Esophagus muscularis mucosa (tissue), 4 donors: ENCODE measurements around the gene BLCAP. TPM values are rescaled to one million over a fixed set of nuclear protein-coding genes. Genes with fewer than 3 reads are reported as not detected.
"Not testable (repeated sequence)": the region's sequence is repeated elsewhere in the genome, so short reads cannot be mapped to it uniquely, and the experiment has no call there.

Experiments
- DNase-seq: peaks from one replicate; pipeline ENCODE4 v3.0.0-alpha.2; 2017; ENCODE audit errors: extremely low spot score
- H3K27ac ChIP-seq, 4 donors: fragments of 200-600 bp; sonication (generic); replicated peaks in 1 of 4; 1 replicate in 3 of 4; 2 replicates in 1 of 4; pipeline ENCODE4 v1.5.1; 2016 to 2019; ENCODE audit warnings: mild to moderate bottlenecking in 1 of 4
- H3K27me3 ChIP-seq, 4 donors: fragments of 200-600 bp; sonication (generic); one replicate each; pipeline versions ENCODE4 v1.5.1 to v1.6.0; 2016 to 2019
- H3K36me3 ChIP-seq, 4 donors: fragments of 200-600 bp; sonication (generic); one replicate each; pipeline ENCODE4 v1.5.1; 2016 to 2019
- H3K4me1 ChIP-seq, 4 donors: fragments of 200-600 bp; sonication (generic); one replicate each; pipeline ENCODE4 v1.5.1; 2016 to 2019
- H3K4me3 ChIP-seq, 4 donors: fragments of 200-600 bp; sonication (generic); 1 replicate in 2 of 4; 2 replicates in 2 of 4; pipeline ENCODE4 v1.5.1; 2016 to 2019; ENCODE audit warnings: mild to moderate bottlenecking in 4 of 4, moderate library complexity in 1 of 4
- H3K9me3 ChIP-seq, 4 donors: fragments of 200-600 bp; sonication (generic); 1 replicate in 3 of 4; 2 replicates in 1 of 4; pipeline ENCODE4 v1.5.1; 2016 to 2019
- CTCF ChIP-seq, 3 experiments: fragments of 200-600 bp in 2 of 3; fragments of 450-650 bp in 1 of 3; sonication (generic) in 2 of 3; IDR thresholded peaks; one replicate each; pipeline ENCODE4 v1.5.1; 2017 to 2019; ENCODE audit warnings: antibody characterized with exemption in 3 of 3, mild to moderate bottlenecking in 2 of 3, moderate library complexity in 1 of 3
- EP300 ChIP-seq: sonication (generic); formaldehyde crosslinking; IDR thresholded peaks from one replicate; pipeline ENCODE4 v1.6.1; 2017; ENCODE audit warnings: antibody characterized with exemption
- POLR2A ChIP-seq: fragments of 450-650 bp; IDR thresholded peaks from one replicate; pipeline ENCODE4 v1.6.1; 2017; ENCODE audit warnings: antibody characterized with exemption, moderate library complexity, mild to moderate bottlenecking, low read depth
- POLR2AphosphoS5 ChIP-seq, 2 donors: sonication (generic); formaldehyde crosslinking; IDR thresholded peaks; one replicate each; pipeline ENCODE4 v1.6.1; 2017; ENCODE audit warnings: antibody characterized with exemption in 2 of 2
- WGBS: methylation state at CpG from one replicate; pipeline ENCODE4 v1.1.5; 2018; 5-methylcytosine and 5-hydroxymethylcytosine counted together
- intact Hi-C: fragments of 100-400 bp; cut with DNase I; formaldehyde crosslinking; loops from one replicate; pipeline ENCODE4 v1.15.1; 2023
- total RNA-seq, 4 donors: library from RNA; depleted of rRNA; stranded (reverse); fragments of >200 nt; gene quantifications; one replicate each; pipeline versions ENCODE4 v1.1.0 to v1.2.1, GENCODE V29; 2016

Gene BLCAP
- total RNA-seq, 4 donors from 2014 or later, result 41.9 to 59.6 (median 50.9) TPM

- WGBS, result 80% methylated on average over 7 of the region's 7 CpGs
- Histone ChIP-seq H3K36me3 (no peaks in the 10 kb centered on the region), H3K27me3 (no peaks in the 10 kb centered on the region), H3K4me3 (no peak overlapping the region), H3K4me1 (no peaks in the 10 kb centered on the region), H3K27ac (no peak overlapping the region), H3K9me3 (no peaks in the 10 kb centered on the region)
- no peak for TF ChIP-seq POLR2AphosphoS5 (IDR thresholded peaks at IDR 0.05)
- TF ChIP-seq EP300, result no peak
- TF ChIP-seq POLR2A, result no peak
- no peak for TF ChIP-seq CTCF (IDR thresholded peaks at IDR 0.05)
- DNase-seq, result no peak
- intact Hi-C loops, result no loop called here
Observed at GRCh38 chr20:37471741-37472235, 55.9 kb downstream of the BLCAP start.

GRCh38 chr20:37470190-37470589 is 57.5 kb downstream of the BLCAP start:
- intact Hi-C loops, H3K36me3 ChIP-seq, H3K4me3 ChIP-seq, DNase-seq, H3K27ac ChIP-seq, H3K27me3 ChIP-seq, H3K9me3 ChIP-seq, H3K4me1 ChIP-seq: not testable (repeated sequence)
- WGBS, result 90% methylated on average over 8 of the region's 8 CpGs

- DNase-seq, result no peak
- no peaks in the 10 kb centered on the region for H3K9me3 ChIP-seq
- H3K27me3 ChIP-seq, result no peaks in the 10 kb centered on the region
- H3K27ac ChIP-seq, result no peak overlapping the region
- no peaks in the 10 kb centered on the region for H3K36me3 ChIP-seq
- H3K4me3 ChIP-seq, result no peak overlapping the region
- TF ChIP-seq POLR2A, result no peak
- no peak for TF ChIP-seq POLR2AphosphoS5 (IDR thresholded peaks at IDR 0.05)
- no peak for TF ChIP-seq CTCF (IDR thresholded peaks at IDR 0.05)
- TF ChIP-seq EP300, result no peak
- intact Hi-C loops, result no loop called here
- no peaks in the 10 kb centered on the region for H3K4me1 ChIP-seq
- WGBS, result 83% methylated on average over 7 of the region's 7 CpGs
Observed at GRCh38 chr20:37469531-37469930, 58.1 kb downstream of the BLCAP start.

- no peaks in the 10 kb centered on the region for H3K27me3 ChIP-seq
- DNase-seq, result no peak
- H3K4me1 ChIP-seq, result no peaks in the 10 kb centered on the region
- intact Hi-C loops, result no loop called here
- no peaks in the 10 kb centered on the region for H3K36me3 ChIP-seq
- no peak overlapping the region for H3K27ac ChIP-seq
- 80% methylated on average over 4 of the region's 4 CpGs for WGBS
- no peak for TF ChIP-seq POLR2AphosphoS5 (IDR thresholded peaks at IDR 0.05)
- TF ChIP-seq EP300, result no peak
- no peak for TF ChIP-seq POLR2A
- no peak for TF ChIP-seq CTCF (IDR thresholded peaks at IDR 0.05)
- no peaks in the 10 kb centered on the region for H3K9me3 ChIP-seq
- no peak overlapping the region for H3K4me3 ChIP-seq
Observed at GRCh38 chr20:37468886-37469285, 58.8 kb downstream of the BLCAP start.

Other genes with a start within 250 kb of the BLCAP start
- gene MANBAL, start 238.2 kb downstream of the BLCAP start, total RNA-seq, result 10 to 100 TPM; 38.3 to 56.3 (median 47.3) TPM
- gene SRC, start 181.7 kb downstream of the BLCAP start, total RNA-seq, result 10 to 100 TPM; 27.5 to 52.2 (median 42.3) TPM
- gene NNAT, start 6.6 kb downstream of the BLCAP start, total RNA-seq, result 10 to 100 TPM in 1 of 4 donors, 1 to 10 TPM in 3; 2.6 to 14.1 (median 9.1) TPM
- gene CTNNBL1, start 166.2 kb upstream of the BLCAP start, total RNA-seq, result 10 to 100 TPM; 40.4 to 54.3 (median 44.7) TPM